Muscle of arm (tissue), 12 donors: Measurements from ENCODE around the gene LDHD. TPM values are rescaled to one million over a fixed set of nuclear protein-coding genes. Genes with fewer than 3 reads are reported as not detected.

Source experiments
- DNase-seq: peaks from one replicate; pipeline ENCODE4 v3.0.0-alpha.2; 2013
- polyA plus RNA-seq, 12 donors: library from polyadenylated mRNA; unstranded; fragments of 120-200 nt; gene quantifications; one replicate each; pipeline ENCODE4 v1.2.1, GENCODE V29; 2013; ENCODE audit not compliant: insufficient read length in 12 of 12

Gene LDHD
- polyA plus RNA-seq, 12 donors: 0.63 to 3.3 (median 2.2) TPM; not detected in 2

DNA sequence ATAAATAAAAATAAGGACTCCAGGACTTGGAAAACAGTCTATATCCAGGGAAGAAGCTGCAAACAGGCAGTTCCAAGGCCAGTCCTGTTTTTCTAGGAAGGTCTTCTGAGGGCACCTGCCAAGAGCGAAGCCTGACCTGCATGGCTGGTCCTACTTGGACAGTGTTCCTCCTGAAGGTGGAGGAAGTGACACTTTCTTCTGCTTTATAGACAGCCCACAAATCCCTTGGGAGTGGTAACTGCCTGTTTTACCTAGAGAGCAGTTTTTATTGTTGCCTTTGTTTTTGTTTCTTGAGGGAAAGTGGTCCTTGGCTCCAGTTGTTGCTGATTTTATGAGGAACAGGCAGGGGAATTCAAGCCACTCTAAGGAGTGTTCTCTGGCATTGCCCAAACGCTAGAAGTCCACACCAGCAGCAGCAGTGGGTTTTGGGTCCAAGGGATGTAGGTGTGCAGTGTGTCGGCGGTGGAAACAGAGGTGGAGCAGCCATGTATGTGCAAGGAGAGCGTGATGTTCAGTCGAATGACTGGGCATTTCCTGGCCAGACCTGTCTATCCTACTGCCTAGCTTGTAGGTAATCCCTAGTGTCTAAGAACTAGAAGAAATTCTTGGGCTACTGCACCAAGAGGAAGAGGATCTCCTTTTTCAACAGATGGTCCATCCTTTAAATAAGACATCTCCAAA, 35.3 kb downstream of the LDHD start:
- no peak for DNase-seq

DNA sequence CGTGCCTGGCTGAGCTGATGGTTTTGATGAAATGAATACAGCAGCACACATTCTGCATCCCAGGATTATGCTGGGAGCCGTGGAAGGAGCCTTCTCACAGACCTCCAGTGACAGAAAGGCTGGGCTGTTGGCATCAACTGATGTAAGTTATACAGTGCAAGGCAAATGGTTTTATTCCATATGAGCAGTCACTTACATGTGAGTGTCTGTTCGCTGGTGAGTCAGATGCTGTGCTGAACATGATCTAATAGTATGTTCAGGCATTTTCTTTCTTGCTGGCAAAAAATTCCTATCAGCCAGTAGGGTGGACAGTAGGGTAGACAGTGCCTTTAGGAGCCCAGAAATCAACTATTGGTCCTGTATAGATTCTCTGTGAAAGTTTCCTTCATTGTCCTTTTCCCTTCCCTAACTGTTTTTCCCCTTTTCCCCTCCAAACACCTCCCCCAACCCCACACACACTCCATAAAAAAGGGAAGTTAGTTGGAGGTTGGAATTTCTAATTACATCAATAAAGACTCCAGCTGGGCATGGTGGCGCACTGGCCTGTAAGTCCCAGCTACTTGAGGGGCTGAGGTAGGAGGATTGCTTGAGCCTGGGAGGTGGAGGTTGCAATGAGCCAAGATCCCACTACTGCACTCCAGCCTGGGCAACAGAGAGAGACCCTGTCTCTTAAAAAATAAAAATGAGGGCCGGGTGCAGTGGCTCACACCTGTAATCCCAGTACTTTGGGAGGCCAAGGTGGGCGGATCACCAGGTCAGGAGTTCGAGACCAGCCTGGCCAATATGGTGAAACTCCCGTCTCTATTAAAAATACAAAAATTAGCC, 36.2 kb downstream of the LDHD start:
- no peak for DNase-seq

DNA sequence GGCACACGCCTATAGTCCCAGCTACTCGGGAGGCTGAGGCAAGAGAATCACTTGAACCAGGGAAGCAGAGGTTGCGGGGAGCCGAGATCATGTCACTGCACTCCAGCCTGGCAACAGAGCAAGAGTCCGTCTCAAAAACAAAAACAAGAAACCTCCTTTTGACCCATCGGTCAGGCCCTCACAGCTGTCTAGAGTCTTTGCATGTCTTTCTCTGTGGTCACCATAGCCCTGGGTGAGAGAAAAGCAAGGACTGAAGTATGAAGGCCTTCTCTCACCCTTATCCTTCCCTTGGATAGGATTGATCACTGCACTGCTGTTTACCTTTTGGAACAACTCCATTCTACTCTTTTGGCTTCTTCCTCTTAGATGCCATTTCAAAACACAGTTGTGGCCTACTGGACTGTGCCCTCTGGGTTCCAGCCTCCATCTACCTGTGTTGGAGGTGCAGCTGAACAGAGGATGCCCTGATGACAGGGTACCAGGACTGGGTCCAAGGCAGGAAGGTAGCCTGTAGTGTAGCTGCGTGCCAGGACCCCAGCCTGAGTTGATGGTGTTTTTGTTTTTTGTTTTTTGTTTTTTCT, 37.1 kb downstream of the LDHD start:
- DNase-seq: no peak

GRCh38 chr16:75078886-75079285, 37.7 kb downstream of the LDHD start:
- DNase-seq: no peak

DNA sequence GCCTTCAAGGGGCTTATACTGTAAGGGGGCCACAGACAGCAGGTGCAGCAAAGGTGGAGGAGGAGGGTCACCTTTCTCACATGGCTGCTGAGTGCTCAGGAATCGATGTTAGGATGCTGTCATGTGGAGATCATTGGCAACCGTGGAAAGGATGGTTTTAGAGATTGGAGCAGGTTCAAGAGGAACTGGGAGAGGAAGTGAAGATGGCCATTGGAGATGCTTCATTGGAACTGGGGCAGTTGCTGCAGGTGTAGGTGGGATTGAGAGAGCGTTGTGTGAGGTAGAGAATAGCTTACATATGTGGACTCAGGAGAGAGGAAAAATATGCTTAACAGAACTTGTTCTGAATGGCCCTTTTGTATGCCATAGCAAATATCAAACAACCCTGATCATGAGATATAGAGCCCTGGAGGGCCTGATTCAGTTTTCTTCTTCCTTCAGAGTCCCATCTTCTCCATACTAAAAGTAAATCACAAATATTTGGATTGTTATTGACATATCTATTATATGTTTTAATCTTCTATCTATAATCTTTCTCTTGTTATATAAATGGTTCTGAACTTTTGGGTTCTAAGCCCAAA, 40.8 kb downstream of the LDHD start:
- no peak for DNase-seq

- no peak for DNase-seq
These were observed 41.5 kb downstream of the LDHD start for GRCh38 chr16:75074920-75075687.

DNA sequence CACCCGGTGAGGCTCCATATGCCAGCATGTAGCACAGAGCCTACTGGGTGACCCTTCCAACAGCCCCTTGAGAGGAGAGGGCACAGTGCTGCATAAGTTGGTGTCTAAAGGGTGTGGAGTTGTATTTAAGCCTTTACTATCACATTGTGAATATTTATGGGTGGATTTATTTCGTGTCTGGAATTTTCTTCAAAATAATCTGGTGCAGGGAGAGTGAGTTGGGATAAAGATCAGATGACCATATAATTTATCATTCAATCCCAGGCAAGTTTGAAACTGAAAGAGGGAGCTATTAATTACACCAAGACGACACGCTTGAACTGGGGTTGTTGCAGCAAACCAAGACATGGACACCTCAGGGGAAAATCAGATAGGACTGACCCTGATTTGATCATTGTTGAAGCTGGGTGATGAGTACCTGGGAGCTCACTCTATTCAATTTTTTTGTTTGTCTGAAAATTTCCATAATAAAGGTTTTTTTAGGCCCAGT, 42.2 kb downstream of the LDHD start:
- DNase-seq: no peak

GRCh38 chr16:75073545-75074303, 42.9 kb downstream of the LDHD start:
- DNase-seq: no peak

DNA sequence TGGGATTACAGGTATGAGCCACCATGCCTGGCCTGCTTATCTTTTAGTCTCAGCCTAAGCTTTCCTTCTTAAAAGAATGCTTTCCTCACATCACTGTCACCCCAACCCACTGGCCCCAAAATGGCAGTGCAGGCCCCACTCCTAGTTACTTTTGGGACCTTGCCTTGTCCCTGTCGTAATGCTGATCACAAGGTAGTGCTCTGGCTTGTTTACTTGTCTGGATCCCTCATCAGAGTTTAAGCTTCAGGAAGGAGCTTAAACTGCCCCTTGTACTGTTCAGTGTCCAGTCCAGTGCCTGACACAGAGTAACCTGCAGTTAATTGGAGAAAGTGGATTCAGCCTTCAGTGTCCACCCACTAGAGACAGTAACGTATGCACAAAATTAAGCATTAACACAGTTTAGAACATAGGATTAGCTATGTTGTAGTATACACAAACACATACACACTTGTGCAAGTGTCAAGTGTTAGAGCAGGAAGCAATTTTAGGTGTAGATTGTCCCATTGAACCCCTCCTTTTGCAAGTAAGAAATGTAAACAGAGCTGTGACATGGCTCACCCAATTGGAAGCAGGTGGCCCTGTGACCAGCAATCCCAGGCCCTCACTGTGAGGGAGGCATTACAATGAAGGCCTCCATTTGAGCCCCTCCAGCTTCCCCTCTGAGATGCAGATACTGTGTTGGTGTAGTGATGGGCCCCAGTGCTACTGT, 44.2 kb downstream of the LDHD start:
- no peak for DNase-seq

DNA sequence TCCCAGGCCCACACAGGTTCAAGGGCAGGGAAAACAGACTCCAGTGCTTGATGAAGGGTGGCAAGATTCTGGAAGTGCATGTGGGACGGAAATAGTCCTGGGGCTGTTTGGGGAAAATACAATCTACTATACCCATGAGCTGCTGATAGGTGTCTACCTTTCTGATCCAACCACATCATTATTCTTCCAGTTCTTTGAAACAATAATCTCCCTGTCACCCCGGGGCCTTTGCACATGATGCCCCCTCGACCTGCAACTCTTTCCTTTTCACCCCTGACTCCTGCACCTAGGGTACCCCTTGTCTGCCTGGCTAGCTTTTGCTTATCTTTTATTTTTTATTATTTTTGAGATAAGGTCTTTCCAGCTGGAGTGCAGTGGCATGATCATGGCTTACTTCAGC, 45.0 kb downstream of the LDHD start:
- no peak for DNase-seq

GRCh38 chr16:75070012-75070841, 46.4 kb downstream of the LDHD start:
- DNase-seq: peak; percentile 73

DNA sequence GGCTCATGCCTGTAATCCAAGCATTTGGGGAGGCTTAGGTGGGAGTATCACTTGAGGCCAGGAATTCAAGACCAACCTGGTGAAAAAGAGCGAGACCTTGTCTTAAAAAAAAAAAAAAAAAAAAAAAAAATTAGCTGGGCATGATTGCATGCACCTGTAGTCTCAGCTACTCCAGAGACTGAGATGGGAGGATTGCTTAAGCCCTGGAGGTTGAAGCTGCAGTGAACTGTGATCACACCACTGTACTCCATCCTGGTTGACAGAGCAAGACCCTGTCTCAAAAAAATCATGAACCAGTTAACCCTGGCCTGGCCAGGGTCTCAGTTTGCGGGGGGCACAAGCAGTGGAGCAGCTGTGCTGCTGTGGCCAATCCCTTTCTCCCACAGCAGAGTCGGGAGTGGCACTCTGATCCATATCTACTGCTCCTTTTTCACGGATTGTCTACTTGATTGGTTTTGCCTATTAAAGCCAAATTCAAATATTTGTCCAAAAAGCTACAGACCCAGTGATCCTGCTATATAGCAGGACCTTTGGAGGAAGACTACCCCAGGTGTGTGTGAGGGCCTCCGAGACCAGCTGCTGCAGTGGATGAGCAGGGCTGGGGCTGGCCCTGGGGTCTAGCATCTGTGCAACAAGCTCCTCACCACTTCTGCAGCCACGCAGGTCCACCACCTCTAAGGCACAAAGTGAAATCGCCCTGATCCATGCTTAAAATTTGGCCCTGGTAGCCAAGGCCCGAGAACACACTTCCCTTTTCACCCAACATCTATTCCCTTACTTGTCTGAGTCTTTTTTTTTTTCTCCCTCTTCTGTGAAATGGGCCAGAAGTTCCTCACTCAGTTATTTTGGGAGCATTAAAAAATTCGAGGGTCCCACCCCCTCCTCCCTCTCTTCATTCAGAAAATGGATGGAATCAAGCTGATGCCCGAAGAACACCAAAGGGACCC, 48.2 kb downstream of the LDHD start:
- no peak for DNase-seq

- no peak for DNase-seq
These were observed 49.6 kb downstream of the LDHD start for GRCh38 chr16:75066861-75067447.

GRCh38 chr16:75065521-75066149, 50.9 kb downstream of the LDHD start:
- no peak for DNase-seq

DNA sequence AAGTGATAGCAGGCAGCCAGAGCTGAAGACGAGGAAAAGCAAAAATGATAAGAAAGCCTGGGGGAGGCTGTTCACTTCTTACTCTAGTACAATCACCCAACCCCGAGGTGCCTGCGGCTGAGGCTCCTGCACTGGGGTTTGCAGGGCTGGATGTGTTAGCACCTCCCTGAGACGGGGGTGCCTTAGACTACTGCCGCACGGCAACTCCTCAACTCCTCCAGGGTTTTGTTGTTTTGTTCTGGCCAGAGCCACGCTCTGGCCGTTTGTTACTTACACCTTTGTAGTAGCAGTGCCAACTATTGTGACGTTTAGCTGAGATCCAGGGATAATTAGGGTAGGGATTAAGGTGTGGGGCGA, 51.5 kb downstream of the LDHD start:
- DNase-seq: no peak

- no peak for DNase-seq
These were observed 52.0 kb downstream of the LDHD start for GRCh38 chr16:75064403-75065148.
